ENCODE data around the gene ZDHHC18.
A peak's percentile ranks its signal among the peaks of the same experiment; 100 is the strongest.
"Not testable (repeated sequence)": the region's sequence is repeated elsewhere in the genome, so short reads cannot be mapped to it uniquely, and the experiment has no call there.

ZDHHC18 gene

DNA sequence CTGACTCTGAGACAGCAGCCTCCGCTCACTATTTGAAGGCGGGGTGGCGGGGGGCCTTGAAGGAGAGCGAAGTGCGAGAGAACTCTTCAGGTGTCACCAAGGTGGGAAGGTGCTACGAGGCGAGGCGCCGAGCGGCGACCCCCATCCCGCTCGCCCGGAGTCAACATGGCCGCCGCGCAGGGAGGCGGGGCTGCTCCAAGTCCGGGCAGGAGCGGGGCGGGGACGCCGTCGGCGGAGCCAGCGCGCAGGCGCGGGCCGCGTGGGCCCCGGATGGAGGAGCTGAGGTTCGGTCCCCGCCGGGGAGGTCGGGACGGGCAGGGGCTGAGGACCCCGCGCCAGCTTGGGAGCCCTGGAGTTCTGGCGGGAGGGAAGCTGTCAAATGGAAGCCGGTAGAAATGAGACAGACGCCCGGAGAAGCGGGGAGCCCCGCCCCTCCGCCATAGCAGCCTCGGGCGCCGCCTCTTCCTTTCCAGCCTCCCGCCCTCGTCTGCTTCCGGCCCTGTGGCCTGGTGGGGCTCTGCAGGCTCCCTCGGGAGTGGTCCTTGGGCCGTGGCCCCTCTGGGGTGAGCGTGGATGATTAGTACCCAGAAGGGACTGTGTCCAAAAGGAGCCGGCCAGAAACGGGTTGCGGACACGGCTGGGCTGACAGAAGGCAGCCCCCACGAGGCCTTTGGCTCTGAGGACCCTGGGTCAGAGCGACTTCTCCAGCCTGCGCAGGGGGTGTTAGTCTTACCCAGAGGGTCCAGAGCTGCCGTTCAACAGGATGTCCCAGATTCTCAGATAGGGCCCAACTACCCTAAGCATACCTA is 38.6 kb upstream of the ZDHHC18 start, which contains the start of gene PIGV:
TSS of gene PIGV (plus strand) at position 245 of the 809 bp plus-strand sequence. CDS start 2,866 bp downstream, outside the sequence.
- Mint-ChIP-seq H3K27me3 (no peaks in the 10 kb centered on the region), H3K36me3 (peaks cover 4% of the 10 kb centered on the region), H3K9me3 (no peaks in the 10 kb centered on the region), H3K4me3 (peak within 1 kb of the TSS; percentile 99), H3K27ac (peak within 1 kb of the TSS; percentile 99), H3K4me1 (peaks cover 42% of the 10 kb centered on the region)
- DNase-seq (ENCODE audit: low spot score in 2 of 2): peak; percentile 88 to 95
- ATAC-seq (ENCODE audit: low read depth): peak; percentile 81

GRCh38 chr1:26788515-26788785 is 38.0 kb upstream of the ZDHHC18 start:
- H3K27me3 Mint-ChIP-seq: no peaks in the 10 kb centered on the region
- DNase-seq (ENCODE audit: low spot score in 2 of 2): no peak
- peak overlapping the region; percentile 99 for H3K4me3 Mint-ChIP-seq
- H3K9me3 Mint-ChIP-seq: no peaks in the 10 kb centered on the region
- peak overlapping the region; percentile 99 for H3K27ac Mint-ChIP-seq
- peaks cover 10% of the 10 kb centered on the region for H3K36me3 Mint-ChIP-seq
- no peak for ATAC-seq (ENCODE audit: low read depth)
- peaks cover 46% of the 10 kb centered on the region for H3K4me1 Mint-ChIP-seq

- H3K27me3 Mint-ChIP-seq: no peaks in the 10 kb centered on the region
- peak overlapping the region; percentile 99 for H3K4me3 Mint-ChIP-seq
- H3K9me3 Mint-ChIP-seq: no peaks in the 10 kb centered on the region
- peak; percentile 76 for DNase-seq (ENCODE audit: low spot score in 2 of 2)
- peak overlapping the region; percentile 99 for H3K27ac Mint-ChIP-seq
- peak; percentile 37 for ATAC-seq (ENCODE audit: low read depth)
- peaks cover 12% of the 10 kb centered on the region for H3K36me3 Mint-ChIP-seq
- peaks cover 46% of the 10 kb centered on the region for H3K4me1 Mint-ChIP-seq
These were observed 37.5 kb upstream of the ZDHHC18 start for GRCh38 chr1:26788836-26789611.

DNA sequence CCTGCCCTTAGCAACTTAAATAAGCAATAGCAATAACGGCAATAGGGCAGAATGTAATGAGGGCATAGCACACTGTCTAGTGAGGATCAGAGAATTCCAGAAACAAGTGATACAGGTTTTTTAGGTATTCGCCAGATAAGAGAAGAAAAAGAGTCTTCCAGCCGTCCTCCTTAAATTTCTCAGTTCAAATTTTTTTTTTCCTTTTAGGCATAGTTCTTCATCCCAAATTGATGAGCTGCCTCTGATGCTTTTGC is 36.9 kb upstream of the ZDHHC18 start:
- DNase-seq (ENCODE audit: low spot score in 2 of 2): no peak
- no peaks in the 10 kb centered on the region for H3K27me3 Mint-ChIP-seq
- peak overlapping the region; percentile 99 for H3K27ac Mint-ChIP-seq
- no peak overlapping the region for H3K4me3 Mint-ChIP-seq
- H3K36me3 Mint-ChIP-seq: peaks cover 17% of the 10 kb centered on the region
- H3K9me3 Mint-ChIP-seq: no peaks in the 10 kb centered on the region
- no peak for ATAC-seq (ENCODE audit: low read depth)
- H3K4me1 Mint-ChIP-seq: peaks cover 42% of the 10 kb centered on the region

GRCh38 chr1:26789931-26790330 is 36.6 kb upstream of the ZDHHC18 start:
- no peak for ATAC-seq (ENCODE audit: low read depth)
- peaks cover 38% of the 10 kb centered on the region for H3K4me1 Mint-ChIP-seq

GRCh38 chr1:26790551-26790953 is 35.9 kb upstream of the ZDHHC18 start:
- Mint-ChIP-seq H3K4me3 (no peak overlapping the region), H3K27ac (no peak overlapping the region), H3K9me3 (no peaks in the 10 kb centered on the region), H3K36me3 (peaks cover 21% of the 10 kb centered on the region), H3K4me1 (peaks cover 34% of the 10 kb centered on the region), H3K27me3 (no peaks in the 10 kb centered on the region)
- no peak for ATAC-seq (ENCODE audit: low read depth)
- no peak for DNase-seq (ENCODE audit: low spot score in 2 of 2)

More at GRCh38 chr1:26789931-26790330, 36.6 kb upstream of the ZDHHC18 start:
- H3K9me3 Mint-ChIP-seq: no peaks in the 10 kb centered on the region
- H3K36me3 Mint-ChIP-seq: peaks cover 21% of the 10 kb centered on the region
- no peak overlapping the region for H3K4me3 Mint-ChIP-seq
- no peak for DNase-seq (ENCODE audit: low spot score in 2 of 2)
- peak overlapping the region; percentile 99 for H3K27ac Mint-ChIP-seq
- no peaks in the 10 kb centered on the region for H3K27me3 Mint-ChIP-seq

GRCh38 chr1:26791148-26791547 is 35.3 kb upstream of the ZDHHC18 start:
- ATAC-seq (ENCODE audit: low read depth) (no peak), DNase-seq (ENCODE audit: low spot score in 2 of 2) (no peak)
- H3K36me3 Mint-ChIP-seq: peaks cover 21% of the 10 kb centered on the region
- no peaks in the 10 kb centered on the region for H3K27me3 Mint-ChIP-seq
- H3K27ac Mint-ChIP-seq: no peak overlapping the region
- no peak overlapping the region for H3K4me3 Mint-ChIP-seq
- H3K4me1 Mint-ChIP-seq: peaks cover 28% of the 10 kb centered on the region
- no peaks in the 10 kb centered on the region for H3K9me3 Mint-ChIP-seq

- H3K27ac Mint-ChIP-seq: no peak overlapping the region
- DNase-seq (ENCODE audit: low spot score in 2 of 2) (no peak), ATAC-seq (ENCODE audit: low read depth) (no peak)
- peaks cover 24% of the 10 kb centered on the region for H3K4me1 Mint-ChIP-seq
- H3K36me3 Mint-ChIP-seq: peaks cover 24% of the 10 kb centered on the region
- no peaks in the 10 kb centered on the region for H3K9me3 Mint-ChIP-seq
- H3K27me3 Mint-ChIP-seq: no peaks in the 10 kb centered on the region
- H3K4me3 Mint-ChIP-seq: no peak overlapping the region
These were observed 34.9 kb upstream of the ZDHHC18 start for GRCh38 chr1:26791626-26792025.

DNA sequence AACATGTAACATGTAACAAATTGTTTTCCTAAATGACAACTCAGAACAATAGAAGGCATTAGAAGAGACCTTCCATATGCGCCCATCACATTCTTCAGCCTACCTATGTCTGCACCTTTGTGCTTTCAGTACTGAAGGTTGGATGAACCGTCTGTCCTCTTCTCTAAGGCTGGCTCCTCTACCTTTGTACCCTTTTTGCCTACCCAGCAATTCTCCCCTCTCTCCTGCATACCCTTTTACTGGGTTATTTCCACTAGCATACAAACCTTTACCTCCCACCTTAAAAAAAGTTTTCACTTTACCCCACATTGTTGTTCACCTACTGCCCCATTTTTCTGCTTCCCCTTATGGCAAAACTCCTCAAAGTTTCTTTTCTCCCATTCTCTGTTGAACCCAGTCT is 33.6 kb upstream of the ZDHHC18 start:
- Mint-ChIP-seq H3K4me1 (peaks cover 18% of the 10 kb centered on the region), H3K9me3 (no peaks in the 10 kb centered on the region), H3K27me3 (no peaks in the 10 kb centered on the region), H3K36me3 (peaks cover 27% of the 10 kb centered on the region), H3K27ac (no peak overlapping the region), H3K4me3 (no peak overlapping the region)
- ATAC-seq (ENCODE audit: low read depth) (no peak), DNase-seq (ENCODE audit: low spot score in 2 of 2) (no peak)

DNA sequence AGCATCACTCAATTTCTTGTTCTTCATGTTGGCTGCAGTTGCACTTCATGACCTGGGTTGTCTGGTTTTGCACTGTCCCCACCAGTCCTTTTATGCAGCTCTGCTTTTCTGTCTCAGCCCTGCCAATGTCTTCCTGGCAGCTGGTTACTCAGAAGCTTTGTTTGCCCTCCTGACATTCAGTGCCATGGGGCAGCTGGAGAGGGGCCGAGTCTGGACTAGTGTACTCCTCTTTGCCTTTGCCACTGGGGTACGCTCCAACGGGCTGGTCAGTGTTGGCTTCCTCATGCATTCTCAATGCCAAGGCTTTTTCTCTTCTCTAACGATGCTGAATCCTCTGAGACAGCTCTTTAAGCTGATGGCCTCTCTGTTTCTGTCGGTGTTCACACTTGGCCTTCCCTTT is 32.1 kb upstream of the ZDHHC18 start:
- Mint-ChIP-seq H3K4me1 (peaks cover 9% of the 10 kb centered on the region), H3K27ac (no peak overlapping the region), H3K9me3 (no peaks in the 10 kb centered on the region), H3K36me3 (peaks cover 27% of the 10 kb centered on the region), H3K27me3 (no peaks in the 10 kb centered on the region), H3K4me3 (no peak overlapping the region)
- ATAC-seq (ENCODE audit: low read depth): no peak
- no peak for DNase-seq (ENCODE audit: low spot score in 2 of 2)

DNA sequence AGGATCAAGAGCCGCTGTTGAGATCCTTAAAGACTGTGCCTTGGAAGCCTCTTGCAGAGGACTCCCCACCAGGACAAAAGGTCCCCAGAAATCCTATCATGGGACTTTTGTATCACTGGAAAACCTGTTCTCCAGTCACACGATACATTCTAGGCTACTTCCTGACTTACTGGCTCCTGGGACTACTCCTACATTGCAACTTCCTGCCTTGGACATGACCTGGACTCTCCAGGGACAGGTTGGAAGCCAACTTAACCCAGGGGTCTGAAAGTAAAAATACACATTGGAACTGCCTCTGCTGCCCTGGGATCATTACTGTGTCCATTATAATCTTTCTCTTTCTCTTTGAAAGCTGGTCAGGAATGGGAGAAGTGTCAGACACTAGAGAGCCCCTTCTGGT is 28.9 kb upstream of the ZDHHC18 start:
- H3K27ac Mint-ChIP-seq: no peak overlapping the region

GRCh38 chr1:26799479-26800142 is 26.9 kb upstream of the ZDHHC18 start:
- ATAC-seq (ENCODE audit: low read depth) (no peak), DNase-seq (ENCODE audit: low spot score in 2 of 2) (no peak)
- Mint-ChIP-seq H3K36me3 (peaks cover 12% of the 10 kb centered on the region), H3K4me1 (peaks cover 4% of the 10 kb centered on the region), H3K27me3 (no peaks in the 10 kb centered on the region), H3K4me3 (no peak overlapping the region), H3K9me3 (no peaks in the 10 kb centered on the region), H3K27ac (no peak overlapping the region)

More for the DNA sequence above, 28.9 kb upstream of the ZDHHC18 start:
- H3K27me3 Mint-ChIP-seq: no peaks in the 10 kb centered on the region
- no peak overlapping the region for H3K4me3 Mint-ChIP-seq
- peaks cover 28% of the 10 kb centered on the region for H3K36me3 Mint-ChIP-seq
- DNase-seq (ENCODE audit: low spot score in 2 of 2) (no peak), ATAC-seq (ENCODE audit: low read depth) (no peak)
- H3K4me1 Mint-ChIP-seq: peaks cover 10% of the 10 kb centered on the region
- no peaks in the 10 kb centered on the region for H3K9me3 Mint-ChIP-seq

- not testable (repeated sequence) for H3K4me1 Mint-ChIP-seq, H3K4me3 Mint-ChIP-seq
These were observed 22.6 kb upstream of the ZDHHC18 start for GRCh38 chr1:26803932-26804331.

GRCh38 chr1:26810105-26810504 is 16.4 kb upstream of the ZDHHC18 start:
- peak; percentile 93 for ATAC-seq (ENCODE audit: low read depth)
- H3K27ac Mint-ChIP-seq: peak overlapping the region; percentile 85

More at GRCh38 chr1:26803932-26804331, 22.6 kb upstream of the ZDHHC18 start:
- not testable (repeated sequence) for H3K36me3 Mint-ChIP-seq; H3K27ac Mint-ChIP-seq; ATAC-seq (ENCODE audit: low read depth); H3K9me3 Mint-ChIP-seq; DNase-seq (ENCODE audit: low spot score in 2 of 2); H3K27me3 Mint-ChIP-seq

More at GRCh38 chr1:26810105-26810504, 16.4 kb upstream of the ZDHHC18 start:
- peak overlapping the region; percentile 21 for H3K4me3 Mint-ChIP-seq
- DNase-seq (ENCODE audit: low spot score in 2 of 2): peak; percentile 72 to 79
- H3K9me3 Mint-ChIP-seq, H3K36me3 Mint-ChIP-seq, H3K4me1 Mint-ChIP-seq, H3K27me3 Mint-ChIP-seq: not testable (repeated sequence)

Data from memory B cell (primary cell).